HL-60 (cell line): ENCODE results near the gene CALM3.

ENCODE experiments used
- DNase-seq, 2 experiments: peaks; one replicate each; pipeline ENCODE4 v3.0.0-alpha.2; 2010 to 2020; ENCODE audit warnings: low read depth in 1 of 2, low spot score in 1 of 2
- H3K27ac ChIP-seq: fragments of 250-450 bp; sonication (Bioruptor Pico); replicated peaks from 2 replicates; pipeline ENCODE4 v1.5.1; 2020; ENCODE audit warnings: mild to moderate bottlenecking, moderate library complexity
- H3K27me3 ChIP-seq: fragments of 250-450 bp; sonication (Bioruptor Pico); 2 replicates; pipeline ENCODE4 v1.5.1; 2021; ENCODE audit warnings: mild to moderate bottlenecking, moderate library complexity; ENCODE audit not compliant: insufficient read depth, poor library complexity, severe bottlenecking
- H3K4me3 ChIP-seq: replicated peaks from 2 replicates; pipeline ENCODE4 v1.5.1; 2011; ENCODE audit warnings: mild to moderate bottlenecking, control low read depth, low read length; ENCODE audit not compliant: insufficient read depth
- CTCF ChIP-seq: IDR thresholded peaks from one replicate; pipeline ENCODE4 v1.5.1; 2011; ENCODE audit warnings: low read length, control low read depth, inconsistent platforms; ENCODE audit not compliant: insufficient read depth
- GABPA ChIP-seq: IDR thresholded peaks from 2 replicates; pipeline ENCODE4 v1.6.1; 2012; ENCODE audit warnings: low read depth
- POLR2AphosphoS5 ChIP-seq: IDR thresholded peaks from 2 replicates; pipeline ENCODE4 v1.6.1; 2012; ENCODE audit warnings: low read depth
- REST ChIP-seq: IDR thresholded peaks from 2 replicates; pipeline ENCODE4 v1.6.1; 2012; ENCODE audit warnings: low read depth; ENCODE audit not compliant: insufficient replicate concordance
- SPI1 ChIP-seq: IDR thresholded peaks from 2 replicates; pipeline ENCODE4 v1.6.1; 2012; ENCODE audit warnings: low read depth, mild to moderate bottlenecking, borderline replicate concordance

CALM3 gene

GRCh38 chr19:46634045-46634655, 33.0 kb downstream of the CALM3 start:
- DNase-seq = peak; percentile 78 to 85
- no peak for TF ChIP-seq REST
- H3K27ac ChIP-seq = no peak overlapping the region
- H3K27me3 ChIP-seq = peaks cover 53% of the 10 kb centered on the region
- H3K4me3 ChIP-seq = peak overlapping the region; percentile 8; the same call in 1 of the 2 replicates

GRCh38 chr19:46634656-46635218, 33.6 kb downstream of the CALM3 start:
- Histone ChIP-seq H3K27me3 (peaks cover 59% of the 10 kb centered on the region), H3K27ac (no peak overlapping the region), H3K4me3 (no peak overlapping the region)
- TF ChIP-seq CTCF (no peak), REST (no peak), SPI1 (no peak), POLR2AphosphoS5 (no peak), GABPA (no peak)
- no peak for DNase-seq

GRCh38 chr19:46635920-46636761, 35.0 kb downstream of the CALM3 start, which contains the start of gene GNG8:
Gene GNG8, minus strand, starts transcription at chr19:46636202. Its CDS starts 1,520 bp downstream, at chr19:46634682.
- TF ChIP-seq GABPA = no peak
- TF ChIP-seq CTCF = no peak
- TF ChIP-seq POLR2AphosphoS5 = no peak
- TF ChIP-seq SPI1 = no peak
- no peak for TF ChIP-seq REST
- H3K27ac ChIP-seq = no peak within 1 kb of the TSS
- no peak within 1 kb of the TSS for H3K4me3 ChIP-seq
- H3K27me3 ChIP-seq = peaks cover 70% of the 10 kb centered on the region
- no peak for DNase-seq
